SK-N-SH treated with all-trans-retinoic acid at 6 μM for 48 hours (cell line): ENCODE data around the gene HERC6.

Experiments used
- BACH2 ChIP-seq: fragments of 250-450 bp; sonication (Bioruptor Pico); IDR thresholded peaks from 2 replicates; pipeline ENCODE4 v1.9.0; 2021; ENCODE audit warnings: mild to moderate bottlenecking, borderline replicate concordance
- ESRRG ChIP-seq: fragments of 250-450 bp; sonication (Bioruptor Pico); IDR thresholded peaks from 2 replicates; pipeline ENCODE4 v1.6.1; 2021; ENCODE audit warnings: mild to moderate bottlenecking
- ZFP3 ChIP-seq: fragments of 250-450 bp; sonication (Bioruptor Pico); IDR thresholded peaks from 2 replicates; pipeline ENCODE4 v1.5.0; 2020; ENCODE audit warnings: mild to moderate bottlenecking, moderate library complexity
- ZNF8 ChIP-seq: fragments of 450-650 bp; formaldehyde crosslinking; IDR thresholded peaks from 2 replicates; pipeline ENCODE4 v1.5.0; 2020; ENCODE audit warnings: mild to moderate bottlenecking, moderate library complexity
- TF ChIP-seq, protein P1 (sequence below): fragments of 250-450 bp; sonication (Bioruptor Pico); IDR thresholded peaks from 2 replicates; pipeline ENCODE4 v1.5.1; 2020; ENCODE audit warnings: low read depth, mild to moderate bottlenecking, moderate library complexity

DNA sequence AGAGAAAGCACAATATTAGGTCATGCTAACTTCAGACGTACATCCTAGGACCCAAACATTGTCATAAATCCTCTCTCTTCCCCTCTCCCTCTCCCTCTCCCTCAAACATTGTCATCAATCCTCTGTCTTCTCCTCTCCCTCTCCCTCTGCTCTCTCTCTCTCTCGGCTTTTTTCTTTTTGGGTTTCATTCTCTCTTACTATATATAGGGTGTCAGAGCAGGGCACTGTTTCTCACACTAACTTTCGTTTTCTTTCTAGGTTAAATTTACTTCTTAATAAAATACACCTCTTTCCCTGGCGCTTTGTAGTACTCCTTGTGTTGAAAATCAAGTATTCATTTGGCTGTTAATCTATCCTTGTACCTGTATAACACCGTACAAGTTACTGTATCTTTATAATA lies 41.2 kb downstream of the HERC6 start:
- TF ChIP-seq BACH2 (no peak), ZFP3 (CRISPR knock-in tag) (no peak), ESRRG (CRISPR knock-in tag) (no peak), ZNF8 (CRISPR knock-in tag) (no peak)
- TF ChIP-seq, protein P1, sequence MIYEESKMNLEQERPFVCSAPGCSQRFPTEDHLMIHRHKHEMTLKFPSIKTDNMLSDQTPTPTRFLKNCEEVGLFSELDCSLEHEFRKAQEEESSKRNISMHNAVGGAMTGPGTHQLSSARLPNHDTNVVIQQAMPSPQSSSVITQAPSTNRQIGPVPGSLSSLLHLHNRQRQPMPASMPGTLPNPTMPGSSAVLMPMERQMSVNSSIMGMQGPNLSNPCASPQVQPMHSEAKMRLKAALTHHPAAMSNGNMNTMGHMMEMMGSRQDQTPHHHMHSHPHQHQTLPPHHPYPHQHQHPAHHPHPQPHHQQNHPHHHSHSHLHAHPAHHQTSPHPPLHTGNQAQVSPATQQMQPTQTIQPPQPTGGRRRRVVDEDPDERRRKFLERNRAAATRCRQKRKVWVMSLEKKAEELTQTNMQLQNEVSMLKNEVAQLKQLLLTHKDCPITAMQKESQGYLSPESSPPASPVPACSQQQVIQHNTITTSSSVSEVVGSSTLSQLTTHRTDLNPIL (CRISPR knock-in tag): no peak
